IMR-90 (cell line): ENCODE measurements around the gene MYO1H. TPM values are rescaled to one million over a fixed set of nuclear protein-coding genes. Genes with fewer than 3 reads are reported as not detected.

Experiments used
- ATAC-seq: fragments of 200-7000 bp; cut with Tn5 transposase; 2 replicates; pipeline ENCODE4 v1.9.1; 2020; ENCODE audit warnings: low read depth, mild to moderate bottlenecking, moderate library complexity
- BruUV-seq: library from RNA; stranded (reverse); fragments of 400-500 nt; replicated peaks from 2 replicates; lab custom pipeline; 2021; lab: Mats Ljungman, UMichigan
- CTCF ChIA-PET: fragments of 300-600 bp; formaldehyde crosslinking; extraction: SDS; loops from one replicate; lab custom pipeline; 2021; ENCODE audit warnings: antibody characterized with exemption; lab: Yijun Ruan, JAX
- POLR2A ChIA-PET: fragments of 300-600 bp; sonication (Branson Sonifier 250); formaldehyde crosslinking; loops from one replicate; lab custom pipeline; 2022; ENCODE audit warnings: antibody characterized with exemption; ENCODE audit not compliant: unreplicated experiment; lab: Charles Lee
- DNase-seq: peaks from one replicate; pipeline ENCODE4 v3.0.0; 2013
- H2AFZ ChIP-seq: replicated peaks from 2 replicates; pipeline ENCODE3; 2013; ENCODE audit warnings: low read length, mild to moderate bottlenecking; ENCODE audit not compliant: poor library complexity
- H2AK5ac ChIP-seq: 2 replicates; pipeline ENCODE4 v1.6.1; 2013; ENCODE audit warnings: low read depth, low read length, inconsistent platforms
- H2AK9ac ChIP-seq: replicated peaks from 2 replicates; pipeline ENCODE3; 2013; ENCODE audit warnings: mild to moderate bottlenecking, low read depth, low read length, moderate library complexity; ENCODE audit not compliant: poor library complexity
- H2BK120ac ChIP-seq: 2 replicates; pipeline ENCODE4 v1.6.1; 2013; ENCODE audit warnings: low read depth, low read length, inconsistent platforms
- H2BK15ac ChIP-seq: 3 replicates; pipeline ENCODE4 v1.6.1; 2013; ENCODE audit warnings: low read depth, low read length, inconsistent platforms
- H2BK20ac ChIP-seq: 2 replicates; pipeline ENCODE4 v1.6.1; 2013; ENCODE audit warnings: low read depth, mild to moderate bottlenecking, inconsistent platforms, low read length, moderate library complexity
- H2BK5ac ChIP-seq: 2 replicates; pipeline ENCODE4 v1.6.1; 2013; ENCODE audit warnings: mild to moderate bottlenecking, low read depth, low read length, inconsistent platforms; ENCODE audit not compliant: poor library complexity, severe bottlenecking
- H3K14ac ChIP-seq: replicated peaks from 2 replicates; pipeline ENCODE4 v1.6.1; 2013; ENCODE audit warnings: low read depth, low read length, inconsistent platforms
- H3K18ac ChIP-seq: 2 replicates; pipeline ENCODE4 v1.6.1; 2013; ENCODE audit warnings: low read depth, low read length, control low read depth
- H3K23ac ChIP-seq: 2 replicates; pipeline ENCODE4 v1.6.1; 2013; ENCODE audit warnings: low read depth, low read length, inconsistent platforms
- H3K27ac ChIP-seq: 2 replicates; pipeline ENCODE4 v1.5.1; 2013; ENCODE audit warnings: mild to moderate bottlenecking, control low read depth, low read length; ENCODE audit not compliant: insufficient read depth
- H3K27me3 ChIP-seq: 2 replicates; pipeline ENCODE4 v1.6.1; 2013; ENCODE audit warnings: low read length; ENCODE audit not compliant: control insufficient read depth, insufficient read depth
- H3K36me3 ChIP-seq: 2 replicates; pipeline ENCODE4 v1.6.1; 2013; ENCODE audit warnings: low read length, mixed read lengths; ENCODE audit not compliant: control insufficient read depth, insufficient read depth
- H3K4ac ChIP-seq: 2 replicates; pipeline ENCODE4 v1.6.1; 2013; ENCODE audit warnings: low read depth, low read length, inconsistent platforms
- H3K4me1 ChIP-seq: 2 replicates; pipeline ENCODE4 v1.6.1; 2013; ENCODE audit warnings: low read length, mixed read lengths; ENCODE audit not compliant: control insufficient read depth, insufficient read depth
- H3K4me2 ChIP-seq: 2 replicates; pipeline ENCODE4 v1.6.1; 2013; ENCODE audit warnings: low read depth, mild to moderate bottlenecking, control low read depth, low read length, moderate library complexity
- H3K4me3 ChIP-seq: 2 replicates; pipeline ENCODE4 v1.5.1; 2013; ENCODE audit warnings: low read depth, mild to moderate bottlenecking, control low read depth, low read length, moderate library complexity; ENCODE audit not compliant: insufficient read depth
- H3K56ac ChIP-seq: 2 replicates; pipeline ENCODE4 v1.6.1; 2013; ENCODE audit warnings: low read length, inconsistent platforms; ENCODE audit not compliant: insufficient read depth; ENCODE audit errors: extremely low read depth
- H3K79me1 ChIP-seq, 2 experiments: 2 replicates each; pipeline ENCODE4 v1.6.1; 2013; ENCODE audit warnings: low read length in 2 of 2, inconsistent platforms in 1 of 2, low read depth in 1 of 2
- H3K9ac ChIP-seq: 2 replicates; pipeline ENCODE4 v1.6.1; 2013; ENCODE audit warnings: low read depth, low read length, control low read depth
- H3K9me1 ChIP-seq: 2 replicates; pipeline ENCODE4 v1.6.1; 2013; ENCODE audit warnings: low read length, inconsistent platforms; ENCODE audit not compliant: insufficient read depth
- H3K9me3 ChIP-seq: 2 replicates; pipeline ENCODE4 v1.6.1; 2013; ENCODE audit warnings: low read length; ENCODE audit not compliant: control insufficient read depth, insufficient read depth
- H4K20me1 ChIP-seq: 2 replicates; pipeline ENCODE4 v1.6.1; 2013; ENCODE audit warnings: low read length, inconsistent platforms; ENCODE audit not compliant: insufficient read depth
- H4K5ac ChIP-seq: 2 replicates; pipeline ENCODE4 v1.6.1; 2013; ENCODE audit warnings: mild to moderate bottlenecking, low read depth, low read length, control low read depth
- H4K8ac ChIP-seq, 2 experiments: 2 replicates each; pipeline ENCODE4 v1.6.1; 2013; ENCODE audit warnings: low read depth in 2 of 2, low read length in 2 of 2, control low read depth in 1 of 2, inconsistent platforms in 1 of 2
- H4K91ac ChIP-seq: 2 replicates; pipeline ENCODE4 v1.6.1; 2013; ENCODE audit warnings: low read depth, low read length, inconsistent platforms; ENCODE audit not compliant: insufficient read depth
- BHLHE40 ChIP-seq: fragments of 150-350 bp; IDR thresholded peaks from 2 replicates; pipeline ENCODE4 v1.6.1; 2016; ENCODE audit warnings: mild to moderate bottlenecking, low read depth, low read length
- CEBPB ChIP-seq: IDR thresholded peaks from 2 replicates; pipeline ENCODE4 v1.6.1; 2012; ENCODE audit warnings: low read depth, low read length, improper control_type of control experiment
- CHD1 ChIP-seq: IDR thresholded peaks from 2 replicates; pipeline ENCODE4 v1.6.1; 2012; ENCODE audit warnings: low read depth, low read length, improper control_type of control experiment
- CTCF ChIP-seq: conservative IDR thresholded peaks from 2 replicates; pipeline ENCODE4 v1.5.1; 2012; ENCODE audit warnings: mild to moderate bottlenecking, low read depth, low read length, improper control_type of control experiment
- ELK1 ChIP-seq: fragments of 150-350 bp; IDR thresholded peaks from 2 replicates; pipeline ENCODE4 v1.6.1; 2016; ENCODE audit warnings: low read depth, mild to moderate bottlenecking, low read length, moderate library complexity, borderline replicate concordance
- FOS ChIP-seq: fragments of 150-350 bp; IDR thresholded peaks from 2 replicates; pipeline ENCODE4 v1.6.1; 2016; ENCODE audit warnings: low read depth, low read length
- MAFK ChIP-seq: IDR thresholded peaks from 2 replicates; pipeline ENCODE4 v1.6.1; 2012; ENCODE audit warnings: low read depth, low read length, improper control_type of control experiment
- MAZ ChIP-seq: IDR thresholded peaks from 2 replicates; pipeline ENCODE4 v1.6.1; 2012; ENCODE audit warnings: low read depth, mild to moderate bottlenecking, low read length, improper control_type of control experiment, moderate library complexity, borderline replicate concordance
- MXI1 ChIP-seq: IDR thresholded peaks from 2 replicates; pipeline ENCODE4 v1.6.1; 2012; ENCODE audit warnings: low read depth, mild to moderate bottlenecking, low read length, moderate library complexity, borderline replicate concordance
- NFE2L2 ChIP-seq: fragments of 150-350 bp; IDR thresholded peaks from 2 replicates; pipeline ENCODE4 v1.6.1; 2016; ENCODE audit warnings: low read depth, mild to moderate bottlenecking, low read length
- POLR2A ChIP-seq: IDR thresholded peaks from 2 replicates; pipeline ENCODE4 v1.6.1; 2012; ENCODE audit warnings: mild to moderate bottlenecking, low read depth, low read length
- RAD21 ChIP-seq: IDR thresholded peaks from 2 replicates; pipeline ENCODE4 v1.6.1; 2012; ENCODE audit warnings: low read length, improper control_type of control experiment
- RCOR1 ChIP-seq: IDR thresholded peaks from 2 replicates; pipeline ENCODE4 v1.6.1; 2012; ENCODE audit warnings: mild to moderate bottlenecking, low read length, improper control_type of control experiment; ENCODE audit not compliant: insufficient replicate concordance
- RFX5 ChIP-seq: IDR thresholded peaks from 2 replicates; pipeline ENCODE4 v1.8.0; 2012; ENCODE audit warnings: low read depth, mild to moderate bottlenecking, low read length, moderate library complexity
- SMC3 ChIP-seq: fragments of 150-350 bp; IDR thresholded peaks from 2 replicates; pipeline ENCODE4 v1.6.1; 2016; ENCODE audit warnings: low read depth, mild to moderate bottlenecking, antibody characterized with exemption, low read length, moderate library complexity
- USF2 ChIP-seq: fragments of 150-350 bp; IDR thresholded peaks from 2 replicates; pipeline ENCODE4 v1.6.1; 2017; ENCODE audit warnings: mild to moderate bottlenecking, antibody characterized with exemption, low read length, low read depth
- WGBS, 2 experiments: methylation state at CpG; one replicate each; pipeline versions ENCODE4 v1.1.5 to v1.1.7; 2013; ENCODE audit warnings: missing lambda C conversion rate in 2 of 2; ENCODE audit not compliant: insufficient read length in 1 of 2; ENCODE audit errors: extremely low coverage in 2 of 2; 5-methylcytosine and 5-hydroxymethylcytosine counted together
- dilution Hi-C: fragments of 300-500 bp; cut with HindIII; formaldehyde crosslinking; loops from one replicate; pipeline ENCODE4 v1.14.3; 2018; ENCODE audit warnings: low sequenced_read_pairs; ENCODE audit not compliant: unreplicated experiment
- in situ Hi-C: fragments of 300-500 bp; cut with MboI; formaldehyde crosslinking; loops from 3 replicates; pipeline ENCODE4 v1.14.3; 2019; ENCODE audit warnings: low sequenced_read_pairs, inconsistent platforms, mixed read lengths
- intact Hi-C: fragments of 100-400 bp; cut with micrococcal nuclease; formaldehyde crosslinking; loops from 2 replicates; pipeline ENCODE4 v1.10.0; 2022
- polyA plus RNA-seq, 3 experiments: library from polyadenylated mRNA; depleted of rRNA; stranded (reverse); fragments of >200 nt; gene quantifications; 2 replicates each; pipeline ENCODE4 v1.2.3, GENCODE V29; 2012; ENCODE audit warnings: low replicate concordance in 1 of 3
- total RNA-seq: library from RNA; depleted of rRNA; stranded (reverse); fragments of >200 nt; gene quantifications from 2 replicates; pipeline ENCODE4 v1.2.3, GENCODE V29; 2012

The MYO1H gene
- total and polyA plus RNA-seq, 2 of the 4 experiments (the other 2 are of a cell fraction): not detected

DNA sequence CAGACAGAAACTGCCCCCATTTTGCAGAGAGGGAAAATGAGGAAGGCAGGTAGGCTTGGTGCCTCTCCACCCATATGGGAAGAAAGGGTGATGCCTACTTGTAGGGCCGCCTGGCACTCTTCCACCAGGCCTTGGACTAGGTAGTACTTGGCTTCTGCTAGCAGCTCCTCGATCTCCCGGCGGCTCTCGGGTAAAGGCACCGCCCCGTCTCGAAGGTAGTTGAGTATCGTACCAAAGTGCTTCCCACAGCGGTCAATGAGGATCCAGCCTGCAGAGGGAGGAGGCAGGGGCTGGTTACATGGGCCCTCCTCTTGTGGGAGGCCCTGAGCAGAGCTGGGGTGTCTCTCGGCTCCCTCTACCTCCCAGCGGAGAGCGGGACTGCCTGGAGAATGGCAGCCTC, 112.8 kb downstream of the MYO1H start:
- in situ Hi-C loops: no loop called here
- peak overlapping the region; percentile 93 for H4K5ac ChIP-seq
- peaks cover 16% of the 10 kb centered on the region; the same call in 1 of the 2 replicates for H4K20me1 ChIP-seq
- CTCF ChIA-PET: no interaction called here
- H4K91ac ChIP-seq: peak overlapping the region; percentile 98
- H3K56ac ChIP-seq: no peak overlapping the region
- peak overlapping the region; percentile 86; the same call in 2 of the 3 replicates for H2BK15ac ChIP-seq
- BruUV-seq: no TSS peak
- no peak for DNase-seq
- H2BK120ac ChIP-seq: peak overlapping the region; percentile 93
- no peak overlapping the region for H3K9ac ChIP-seq
- H2AK5ac ChIP-seq: peak overlapping the region; percentile 98
- ATAC-seq: no peak
- WGBS, 2 experiments: no CpG with 5 or more reads among the region's 13 CpGs
- H3K36me3 ChIP-seq: peaks cover 34% of the 10 kb centered on the region
- peaks cover 37% of the 10 kb centered on the region for H3K9me1 ChIP-seq
- H3K9me3 ChIP-seq: no peaks in the 10 kb centered on the region
- no peak overlapping the region for H2AFZ ChIP-seq
- H4K8ac ChIP-seq: peak overlapping the region; percentile 81 to 96; a peak in 2 of 4 replicates
- peak overlapping the region; percentile 95 for H2BK5ac ChIP-seq
- POLR2A ChIA-PET: no interaction called here
- H3K27ac ChIP-seq: peak overlapping the region; percentile 99
- peaks cover 53% of the 10 kb centered on the region for H3K4me1 ChIP-seq
- TF ChIP-seq ELK1 (no peak), MAZ (no peak), BHLHE40 (no peak), USF2 (no peak), RAD21 (no peak), CHD1 (no peak), MAFK (no peak), CTCF (no peak), POLR2A (no peak), MXI1 (no peak), RCOR1 (no peak), RFX5 (no peak), SMC3 (no peak), FOS (no peak), NFE2L2 (no peak), CEBPB (no peak)
- H2AK9ac ChIP-seq: peak overlapping the region; percentile 73
- H3K18ac ChIP-seq: peak overlapping the region; percentile 82
- no peak overlapping the region for H3K4me2 ChIP-seq
- no peak overlapping the region for H3K4me3 ChIP-seq
- H2BK20ac ChIP-seq: peak overlapping the region; percentile 88; the same call in 1 of the 2 replicates
- intact Hi-C loops: no loop called here
- peak overlapping the region; percentile 98 for H3K4ac ChIP-seq
- H3K14ac ChIP-seq: peak overlapping the region; percentile 88
- H3K27me3 ChIP-seq: no peaks in the 10 kb centered on the region
- dilution Hi-C loops: no loop called here
- H3K79me1 ChIP-seq: peaks cover 51 to 86% of the 10 kb centered on the region in 2 experiments
- H3K23ac ChIP-seq: peak overlapping the region; percentile 92; the same call in 1 of the 2 replicates
